CD4-positive, alpha-beta T cell treated with Interleukin-4 for 4 hours (primary cell): Measurements from ENCODE around the gene CBFA2T3.

Source experiments
- DNase-seq: peaks from one replicate; pipeline ENCODE4 v3.0.0-alpha.2; 2020

Gene CBFA2T3

GRCh38 chr16:88830783-88831182, 146.2 kb downstream of the CBFA2T3 start:
- DNase-seq = no peak

DNA sequence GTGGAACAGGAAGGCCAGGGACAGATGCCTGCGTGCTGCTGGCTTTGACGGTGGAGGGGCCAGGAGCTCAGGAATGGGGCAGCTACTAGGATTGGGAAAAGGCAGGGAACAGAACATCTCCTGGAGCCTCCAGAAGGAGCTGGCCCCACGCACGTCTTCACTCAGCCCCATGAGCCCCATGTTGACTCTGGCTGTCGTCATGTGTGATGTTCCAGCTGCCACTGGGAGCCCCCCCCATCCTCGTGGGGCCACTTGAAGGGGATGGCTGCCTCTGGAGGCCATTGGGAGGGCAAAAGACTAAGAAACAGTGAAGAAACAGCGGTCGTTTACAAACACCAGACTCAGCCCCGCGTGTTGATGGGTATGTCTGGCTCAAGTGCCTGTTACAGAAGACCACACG, 146.7 kb downstream of the CBFA2T3 start:
- no peak for DNase-seq

GRCh38 chr16:88828711-88829110, 148.3 kb downstream of the CBFA2T3 start:
- no peak for DNase-seq

- DNase-seq = no peak
Measured at GRCh38 chr16:88827727-88828126, 149.3 kb downstream of the CBFA2T3 start.

- no peak for DNase-seq
Measured at GRCh38 chr16:88826070-88826840, 150.8 kb downstream of the CBFA2T3 start.

DNA sequence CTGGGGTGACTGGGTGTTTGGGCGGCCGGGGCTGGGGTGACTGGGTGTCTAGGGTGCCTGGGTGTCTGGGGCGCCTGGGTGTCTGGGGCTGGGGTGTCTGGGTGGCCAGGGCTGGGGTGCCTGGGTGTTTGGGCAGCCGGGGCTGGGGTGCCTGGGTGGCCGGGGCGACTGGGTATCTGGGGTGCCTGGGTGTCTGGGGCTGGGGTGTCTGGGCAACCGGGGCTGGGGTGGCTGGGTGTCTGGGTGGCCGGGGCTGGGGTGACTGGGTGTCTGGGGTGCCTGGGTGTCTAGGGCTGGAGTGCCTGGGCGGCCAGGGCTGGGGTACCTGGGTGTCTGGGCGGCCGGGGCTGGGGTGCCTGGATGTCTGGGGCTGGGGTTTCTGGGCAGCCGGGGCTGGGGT, 151.9 kb downstream of the CBFA2T3 start:
- DNase-seq = no peak
